GM19193 (cell line): ENCODE measurements around the gene CDKN2C.

Source experiments
- POLR2A ChIP-seq: IDR thresholded peaks from 4 replicates; pipeline ENCODE4 v1.6.1; 2011; ENCODE audit not compliant: insufficient read depth, insufficient read length; ENCODE audit errors: extremely low read depth

CDKN2C gene

DNA sequence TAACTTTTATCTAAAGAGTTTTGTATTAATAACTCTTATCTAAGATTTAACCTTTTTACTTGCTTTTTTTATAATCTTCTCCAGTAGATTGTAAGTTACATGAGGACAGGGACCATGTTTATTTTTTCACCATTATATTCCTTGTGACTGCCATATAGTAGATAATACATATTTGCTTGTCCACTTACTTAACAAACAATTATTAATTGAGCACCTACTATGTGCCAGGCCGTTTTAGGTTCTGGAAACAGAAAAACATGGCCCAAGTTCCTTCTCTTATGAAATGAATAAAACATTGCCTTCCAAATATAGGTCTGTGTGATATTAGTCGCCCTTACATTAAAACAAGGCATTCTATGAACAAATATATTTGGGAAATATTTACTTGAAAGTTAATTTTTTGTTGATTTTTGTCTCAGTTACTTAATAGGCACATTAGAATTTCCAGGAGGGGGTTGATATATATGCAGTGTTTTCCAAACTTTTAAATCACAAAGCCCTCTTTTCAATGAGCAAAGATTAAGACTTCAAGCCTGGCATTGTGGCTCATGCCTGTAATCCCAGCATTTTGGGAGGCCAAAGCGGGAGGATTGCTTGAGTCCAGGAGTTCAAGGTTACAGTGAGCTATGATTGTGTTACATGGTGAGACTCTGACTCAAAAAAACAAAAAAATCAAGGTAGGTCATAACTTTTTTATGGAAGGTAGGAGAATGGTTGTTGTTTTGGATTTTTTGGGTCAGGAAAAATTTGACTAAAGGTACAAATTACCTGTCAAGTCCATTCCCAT lies 22.7 kb downstream of the CDKN2C start:
- TF ChIP-seq POLR2A = no peak

DNA sequence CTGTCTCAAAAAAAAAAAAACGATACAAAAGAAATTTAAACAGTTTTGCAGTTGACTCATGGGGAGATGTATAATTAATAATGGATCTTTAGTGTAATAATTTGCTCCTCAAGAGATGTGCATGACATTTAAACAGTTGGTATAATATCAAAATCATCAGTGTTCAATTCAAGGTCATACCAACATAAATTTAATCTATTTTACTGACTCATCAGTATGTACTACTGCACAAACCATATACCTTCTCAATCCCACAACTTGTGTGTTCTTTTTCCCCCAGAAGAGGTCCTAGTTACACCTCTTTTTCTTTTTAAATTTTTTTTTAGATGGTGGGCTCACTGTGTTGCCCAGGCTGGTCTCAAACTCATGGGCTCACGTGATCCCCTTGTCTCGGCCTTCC lies 23.6 kb downstream of the CDKN2C start:
- no peak for TF ChIP-seq POLR2A

DNA sequence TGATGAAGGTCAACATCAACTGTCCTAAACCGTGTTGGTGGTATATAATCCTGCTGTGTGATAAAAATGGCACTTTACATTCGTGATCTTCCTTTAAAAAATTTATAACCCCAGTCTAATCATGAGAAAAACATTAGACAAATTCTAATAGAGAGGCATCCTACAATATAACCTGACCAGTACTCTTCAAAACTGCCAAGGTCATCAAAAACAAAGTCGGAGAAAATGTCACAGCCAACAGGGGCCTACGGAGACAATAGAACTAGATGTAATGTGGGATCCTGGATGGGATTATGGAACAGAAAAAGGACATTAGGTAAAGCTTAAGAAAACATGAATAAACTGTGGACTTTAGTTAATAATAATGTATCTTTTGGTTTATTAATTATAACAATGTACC lies 25.0 kb downstream of the CDKN2C start:
- TF ChIP-seq POLR2A = no peak

DNA sequence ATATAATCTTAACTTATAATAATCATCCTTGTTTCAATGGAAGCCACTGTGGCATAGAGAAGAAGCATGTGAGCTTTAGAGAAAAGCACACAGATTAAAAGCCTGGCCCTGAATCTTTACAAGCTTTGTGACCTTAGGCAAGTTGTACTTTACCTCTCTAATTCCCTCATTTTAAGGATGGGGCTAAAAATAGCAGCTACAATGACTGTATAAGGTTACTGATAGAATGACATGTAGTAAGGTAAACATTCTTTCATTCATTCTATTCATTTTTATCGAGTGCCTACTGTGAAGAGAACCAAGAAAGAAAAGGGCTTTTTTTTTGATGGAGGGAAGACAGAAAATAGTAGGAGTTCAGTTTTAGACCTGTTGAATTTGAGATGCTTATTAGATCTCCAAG lies 25.6 kb downstream of the CDKN2C start:
- TF ChIP-seq POLR2A = no peak

DNA sequence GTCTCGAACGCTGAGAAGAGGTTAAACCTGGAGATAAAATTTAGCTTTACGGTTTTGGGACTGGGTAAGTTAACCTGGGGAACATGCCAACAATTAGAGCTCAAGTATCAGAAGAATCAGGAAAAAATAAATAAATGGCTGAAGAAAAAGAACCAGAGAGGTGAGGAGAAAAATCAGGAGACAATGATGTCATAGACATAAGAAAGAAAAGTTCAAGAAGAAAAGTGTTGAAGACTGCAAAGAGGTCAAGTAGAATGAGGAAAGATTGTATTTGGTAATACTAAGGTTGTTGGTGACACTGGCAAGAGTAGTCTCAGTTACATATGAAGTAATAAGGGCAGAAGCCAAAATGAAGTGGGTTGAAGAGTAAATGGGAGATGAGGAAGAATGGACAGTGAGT lies 26.0 kb downstream of the CDKN2C start:
- no peak for TF ChIP-seq POLR2A

DNA sequence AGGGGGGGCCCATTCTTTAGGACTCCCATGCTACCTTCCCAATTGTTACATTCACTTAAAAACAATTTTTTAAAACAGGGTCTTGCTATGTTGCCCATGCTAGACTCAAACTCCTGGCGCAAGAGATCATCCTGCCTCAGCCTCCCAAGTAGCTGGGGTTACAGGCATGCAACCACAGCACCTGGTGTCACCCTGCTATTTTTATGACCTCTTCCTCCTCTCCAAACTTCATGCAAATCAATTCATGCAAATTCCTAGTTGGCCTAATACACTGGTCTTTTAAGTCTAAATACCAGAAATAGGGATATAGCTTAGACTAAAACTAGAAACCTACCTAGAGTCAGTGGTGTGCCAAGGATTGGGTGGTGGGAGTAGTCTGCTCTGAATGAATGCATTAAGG lies 30.1 kb downstream of the CDKN2C start:
- TF ChIP-seq POLR2A = no peak

DNA sequence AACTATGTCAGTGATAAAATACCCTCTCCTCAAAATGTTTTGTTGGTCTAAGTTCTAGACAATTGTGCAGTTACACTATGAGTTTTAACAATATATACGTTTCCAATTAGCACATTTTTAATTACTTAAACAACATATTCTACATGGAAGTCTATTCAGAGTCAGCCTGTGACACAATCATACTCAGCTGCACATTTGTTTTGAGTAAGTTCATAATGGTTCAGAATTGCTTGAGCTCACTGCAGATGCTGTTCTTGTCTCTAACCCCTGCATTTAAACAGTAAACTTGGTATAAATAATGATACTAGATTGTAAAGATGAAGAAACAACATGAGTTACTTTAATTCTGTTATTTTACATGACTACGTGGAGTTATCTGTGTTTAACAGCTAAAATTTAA lies 30.6 kb downstream of the CDKN2C start:
- no peak for TF ChIP-seq POLR2A

DNA sequence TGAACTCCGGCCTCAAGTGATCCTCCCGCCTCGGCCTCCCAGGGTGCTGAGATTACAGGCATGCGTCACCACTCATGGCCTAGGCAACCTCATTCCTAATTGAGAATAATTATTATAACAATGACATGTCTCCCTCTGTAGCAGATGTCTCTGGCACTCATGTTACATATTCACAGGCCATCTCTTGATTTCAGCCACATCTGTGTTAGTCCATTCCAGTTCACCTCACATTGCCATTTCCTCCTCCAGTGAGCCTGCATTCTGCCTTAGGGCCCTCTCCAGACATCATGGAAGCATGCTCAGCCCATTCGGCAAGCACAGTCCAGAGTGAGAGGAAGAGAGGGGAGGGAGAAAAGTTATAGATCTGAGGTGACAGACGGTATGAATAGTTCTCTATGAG lies 32.5 kb downstream of the CDKN2C start:
- no peak for TF ChIP-seq POLR2A

DNA sequence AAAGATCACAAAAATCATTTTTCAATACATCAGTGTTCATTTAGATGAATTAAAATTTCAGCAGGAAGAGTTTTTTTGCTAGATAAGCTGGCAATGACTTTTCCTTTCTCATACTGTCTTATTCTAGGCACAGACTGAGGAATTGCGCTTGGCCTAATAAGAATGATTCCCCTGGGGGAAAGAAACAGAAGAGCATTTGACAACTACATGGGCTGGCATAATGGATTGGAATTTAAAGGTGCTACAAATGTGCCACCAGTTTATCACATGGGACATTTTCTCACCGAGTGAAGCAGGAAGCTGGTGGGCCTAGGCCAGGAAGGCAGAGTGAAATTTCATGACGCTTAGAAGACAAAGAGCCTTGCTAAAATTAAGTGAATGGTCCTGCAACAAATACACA lies 39.3 kb downstream of the CDKN2C start:
- TF ChIP-seq POLR2A = no peak

DNA sequence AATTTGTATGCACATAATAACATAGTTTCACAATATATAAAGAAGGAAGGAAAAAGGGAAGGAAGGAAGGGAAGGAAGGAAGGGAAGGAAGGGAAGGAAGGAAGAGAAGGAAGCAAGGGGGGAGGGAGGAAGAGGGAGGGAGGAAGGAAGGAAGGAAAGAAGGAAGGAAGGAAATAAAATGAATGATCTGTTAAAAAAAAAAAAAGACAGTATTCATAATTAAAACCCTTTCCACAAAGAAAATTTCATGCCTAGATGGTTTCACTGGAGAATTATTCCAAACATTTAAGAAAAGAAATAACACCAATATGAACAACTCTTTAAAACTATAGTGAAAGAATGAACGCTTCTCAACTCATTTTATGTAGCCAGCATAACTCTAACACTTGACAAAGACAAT lies 44.8 kb downstream of the CDKN2C start:
- no peak for TF ChIP-seq POLR2A

DNA sequence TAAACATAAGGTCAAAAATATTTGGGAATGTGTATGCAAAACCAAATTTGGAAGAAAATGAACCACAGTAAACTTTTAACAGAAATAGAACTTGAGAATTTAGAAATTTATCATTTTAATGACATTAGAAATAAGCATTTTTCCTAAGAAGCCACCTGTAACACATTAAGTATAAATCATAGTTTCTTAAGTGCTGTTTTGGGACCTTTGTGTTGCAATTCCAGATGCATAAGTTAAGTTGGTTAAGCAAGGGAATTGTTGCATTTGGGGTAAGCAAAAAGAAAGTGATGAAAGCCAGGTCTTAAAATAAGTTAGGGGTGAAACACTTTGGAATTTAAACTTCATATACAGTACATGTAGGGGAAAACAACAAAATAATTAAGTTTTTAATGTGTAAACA lies 49.8 kb downstream of the CDKN2C start:
- no peak for TF ChIP-seq POLR2A
